ENCODE results near the gene QPCTL. TPM values are rescaled to one million over a fixed set of nuclear protein-coding genes. Genes with fewer than 3 reads are reported as not detected.

Gene QPCTL
- total RNA-seq, 1 donor from 2014 or later = 9.1 TPM

GRCh38 chr19:45667620-45668341 is 24.7 kb upstream of the QPCTL start, which contains the start of gene GIPR:
Gene GIPR (plus strand): TSS chr19:45668221. CDS start chr19:45669521, 1,300 bp downstream.
- DNase-seq (ENCODE audit: low spot score in 2 of 2, unreplicated experiment in 2 of 2) = no peak
- Mint-ChIP-seq H3K27me3 (ENCODE audit: low read depth) (peaks cover 65% of the 10 kb centered on the region), H3K9me3 (no peaks in the 10 kb centered on the region), H3K27ac (no peak within 1 kb of the TSS), H3K36me3 (no peaks in the 10 kb centered on the region), H3K4me3 (peak within 1 kb of the TSS; percentile 59), H3K4me1 (peaks cover 19% of the 10 kb centered on the region)
- TF ChIP-seq, protein P1, sequence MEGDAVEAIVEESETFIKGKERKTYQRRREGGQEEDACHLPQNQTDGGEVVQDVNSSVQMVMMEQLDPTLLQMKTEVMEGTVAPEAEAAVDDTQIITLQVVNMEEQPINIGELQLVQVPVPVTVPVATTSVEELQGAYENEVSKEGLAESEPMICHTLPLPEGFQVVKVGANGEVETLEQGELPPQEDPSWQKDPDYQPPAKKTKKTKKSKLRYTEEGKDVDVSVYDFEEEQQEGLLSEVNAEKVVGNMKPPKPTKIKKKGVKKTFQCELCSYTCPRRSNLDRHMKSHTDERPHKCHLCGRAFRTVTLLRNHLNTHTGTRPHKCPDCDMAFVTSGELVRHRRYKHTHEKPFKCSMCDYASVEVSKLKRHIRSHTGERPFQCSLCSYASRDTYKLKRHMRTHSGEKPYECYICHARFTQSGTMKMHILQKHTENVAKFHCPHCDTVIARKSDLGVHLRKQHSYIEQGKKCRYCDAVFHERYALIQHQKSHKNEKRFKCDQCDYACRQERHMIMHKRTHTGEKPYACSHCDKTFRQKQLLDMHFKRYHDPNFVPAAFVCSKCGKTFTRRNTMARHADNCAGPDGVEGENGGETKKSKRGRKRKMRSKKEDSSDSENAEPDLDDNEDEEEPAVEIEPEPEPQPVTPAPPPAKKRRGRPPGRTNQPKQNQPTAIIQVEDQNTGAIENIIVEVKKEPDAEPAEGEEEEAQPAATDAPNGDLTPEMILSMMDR (IDR thresholded peaks at IDR 0.05; ENCODE audit: unreplicated experiment) = no peak

DNA sequence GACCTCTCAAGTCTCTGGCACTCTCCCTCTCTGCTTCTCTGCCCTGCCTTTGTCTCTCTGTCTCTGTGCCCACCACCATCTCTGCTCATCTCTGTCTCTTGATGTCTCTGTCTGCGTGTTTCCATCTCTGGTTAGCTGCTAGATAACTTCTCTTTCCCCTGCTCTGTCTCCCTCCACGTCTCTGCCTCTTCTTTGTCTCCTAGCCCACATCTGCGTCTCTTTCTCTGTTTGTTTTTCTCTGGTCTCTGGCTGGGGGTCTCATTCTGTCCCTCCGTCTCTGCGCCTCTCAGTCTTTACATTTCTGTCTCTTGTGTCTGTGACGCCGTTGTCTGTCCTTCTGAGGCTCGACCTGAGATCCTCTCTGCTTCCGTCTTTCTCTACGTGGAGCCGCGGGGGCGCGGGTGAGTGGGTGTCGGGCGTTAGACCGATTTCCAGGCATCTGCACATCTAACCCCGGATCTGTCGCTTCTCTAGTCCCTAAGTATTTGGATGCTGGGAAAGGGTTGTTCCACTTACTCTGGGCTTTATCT is 24.1 kb upstream of the QPCTL start:
- Mint-ChIP-seq H3K9me3 (no peaks in the 10 kb centered on the region), H3K4me3 (peak overlapping the region; percentile 59), H3K27ac (no peak overlapping the region), H3K4me1 (peaks cover 19% of the 10 kb centered on the region), H3K27me3 (ENCODE audit: low read depth) (peaks cover 67% of the 10 kb centered on the region), H3K36me3 (no peaks in the 10 kb centered on the region)
- TF ChIP-seq, protein P1 (IDR thresholded peaks at IDR 0.05; ENCODE audit: unreplicated experiment) = no peak
- DNase-seq (ENCODE audit: low spot score in 2 of 2, unreplicated experiment in 2 of 2) = no peak

DNA sequence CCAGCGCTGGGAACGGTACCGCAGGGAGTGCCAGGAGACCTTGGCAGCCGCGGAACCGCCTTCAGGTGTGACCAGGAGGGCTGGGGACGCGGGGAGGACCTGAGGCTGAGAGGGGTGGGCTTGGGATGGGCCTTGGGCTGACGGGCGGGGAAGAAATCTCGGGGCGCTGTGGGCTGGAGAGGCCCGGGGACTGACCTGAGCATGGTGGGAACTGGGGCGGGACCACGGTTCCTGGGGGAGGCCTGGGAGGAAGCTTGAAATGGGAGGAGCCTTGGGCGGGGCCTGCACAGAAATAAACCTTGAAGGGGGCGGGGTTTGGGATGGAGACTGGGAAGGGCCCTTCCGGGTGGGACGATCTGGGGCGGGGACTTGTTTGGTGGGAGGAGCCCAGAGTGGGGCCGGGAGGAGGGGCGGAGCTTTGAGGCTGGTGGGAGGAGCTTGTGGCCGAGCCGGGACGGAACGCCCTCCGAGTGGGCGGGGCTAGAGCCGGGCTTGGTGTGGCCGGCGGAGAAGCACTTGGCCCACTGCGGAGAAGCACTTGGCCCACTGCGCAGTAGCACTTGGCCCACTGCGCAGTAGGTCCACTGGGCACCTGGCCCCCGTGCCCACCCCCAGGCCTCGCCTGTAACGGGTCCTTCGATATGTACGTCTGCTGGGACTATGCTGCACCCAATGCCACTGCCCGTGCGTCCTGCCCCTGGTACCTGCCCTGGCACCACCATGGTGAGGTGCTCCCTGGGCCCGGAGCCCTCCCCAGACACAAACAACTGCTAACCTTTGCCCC is 21.6 kb upstream of the QPCTL start:
- DNase-seq (ENCODE audit: low spot score in 2 of 2, unreplicated experiment in 2 of 2) = peak; percentile 58 to 80
- H3K9me3 Mint-ChIP-seq = no peaks in the 10 kb centered on the region
- H3K27me3 Mint-ChIP-seq (ENCODE audit: low read depth) = peaks cover 62% of the 10 kb centered on the region
- H3K36me3 Mint-ChIP-seq = no peaks in the 10 kb centered on the region
- peaks cover 19% of the 10 kb centered on the region for H3K4me1 Mint-ChIP-seq
- peak overlapping the region; percentile 55 for H3K4me3 Mint-ChIP-seq
- H3K27ac Mint-ChIP-seq = no peak overlapping the region
- TF ChIP-seq, protein P1 (IDR thresholded peaks at IDR 0.05; ENCODE audit: unreplicated experiment) = no peak

DNA sequence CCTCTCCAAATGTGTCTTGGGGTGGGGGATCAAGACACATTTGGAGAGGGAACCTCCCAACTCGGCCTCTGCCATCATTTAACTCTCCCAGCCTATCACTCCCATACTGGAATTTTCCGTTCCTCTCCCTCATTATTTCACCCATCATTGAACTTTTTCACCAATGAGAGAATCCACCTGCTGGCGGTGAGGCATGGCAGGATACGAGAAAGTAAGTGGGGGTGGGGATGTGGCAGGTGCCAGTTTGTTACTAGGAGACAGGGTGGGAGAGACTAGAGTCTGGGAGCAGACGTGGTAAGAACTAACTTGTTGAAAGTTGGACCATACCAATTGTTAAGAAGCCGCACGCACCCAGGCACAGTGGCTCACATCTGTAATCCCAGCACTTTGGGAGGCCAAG is 17.5 kb upstream of the QPCTL start:
- H3K27ac Mint-ChIP-seq = no peak overlapping the region
- peaks cover 37% of the 10 kb centered on the region for H3K27me3 Mint-ChIP-seq (ENCODE audit: low read depth)
- TF ChIP-seq, protein P1 (IDR thresholded peaks at IDR 0.05; ENCODE audit: unreplicated experiment) = no peak
- H3K4me3 Mint-ChIP-seq = no peak overlapping the region
- H3K36me3 Mint-ChIP-seq = no peaks in the 10 kb centered on the region
- peaks cover 17% of the 10 kb centered on the region for H3K4me1 Mint-ChIP-seq
- no peak for DNase-seq (ENCODE audit: low spot score in 2 of 2, unreplicated experiment in 2 of 2)
- H3K9me3 Mint-ChIP-seq = no peaks in the 10 kb centered on the region

- Mint-ChIP-seq H3K27ac (peak overlapping the region; percentile 34), H3K4me3 (peak overlapping the region; percentile 58), H3K9me3 (no peaks in the 10 kb centered on the region), H3K27me3 (ENCODE audit: low read depth) (peaks cover 19% of the 10 kb centered on the region), H3K4me1 (peaks cover 18% of the 10 kb centered on the region), H3K36me3 (no peaks in the 10 kb centered on the region)
- TF ChIP-seq, protein P1 (IDR thresholded peaks at IDR 0.05; ENCODE audit: unreplicated experiment) = no peak
- no peak for DNase-seq (ENCODE audit: low spot score in 2 of 2, unreplicated experiment in 2 of 2)
Observed at GRCh38 chr19:45676851-45677263, 15.6 kb upstream of the QPCTL start.

All from mesothelial cell of epicardium (in vitro differentiated cells).